ENCODE results near the gene LOC128125822.

GRCh38 chr6:63526931-63527330 lies 45.3 kb upstream of the LOC128125822 start:
- TF ChIP-seq CTCF (IDR thresholded peaks at IDR 0.05): no peak
- no peak for TF ChIP-seq EZH2 (IDR thresholded peaks at IDR 0.05)
- TF ChIP-seq EZH2phosphoT487 (IDR thresholded peaks at IDR 0.05): no peak
